ENCODE data around the gene MLXIP. TPM values are rescaled to one million over a fixed set of nuclear protein-coding genes. Genes with fewer than 3 reads are reported as not detected.

Gene MLXIP
- total RNA-seq, 6 donors from 2014 or later: 30.4 to 167 (median 55.0) TPM

GRCh38 chr12:122085591-122085990 lies 7.0 kb downstream of the MLXIP start:
- peaks cover 52 to 92% (median 57%) of the 10 kb centered on the region in 4 donors for H3K4me1 ChIP-seq

GRCh38 chr12:122086116-122086515 lies 7.6 kb downstream of the MLXIP start:
- Histone ChIP-seq H3K4me3 (no peak overlapping the region), H3K27me3 (no peaks in the 10 kb centered on the region), H3K27ac (no peak overlapping the region), H3K9me3 (no peaks in the 10 kb centered on the region), H3K4me1 (peaks cover 52 to 92% (median 56%) of the 10 kb centered on the region in 4 donors), H3K36me3 (peaks cover 0 to 34% (median 10%) of the 10 kb centered on the region in 4 donors)
- WGBS, 2 donors: 82 to 91% methylated on average over 8 of the region's 8 CpGs
- TF ChIP-seq POLR2A (IDR thresholded peaks at IDR 0.05): no peak
- no peak for TF ChIP-seq POLR2AphosphoS5 (IDR thresholded peaks at IDR 0.05)
- TF ChIP-seq, protein P1, sequence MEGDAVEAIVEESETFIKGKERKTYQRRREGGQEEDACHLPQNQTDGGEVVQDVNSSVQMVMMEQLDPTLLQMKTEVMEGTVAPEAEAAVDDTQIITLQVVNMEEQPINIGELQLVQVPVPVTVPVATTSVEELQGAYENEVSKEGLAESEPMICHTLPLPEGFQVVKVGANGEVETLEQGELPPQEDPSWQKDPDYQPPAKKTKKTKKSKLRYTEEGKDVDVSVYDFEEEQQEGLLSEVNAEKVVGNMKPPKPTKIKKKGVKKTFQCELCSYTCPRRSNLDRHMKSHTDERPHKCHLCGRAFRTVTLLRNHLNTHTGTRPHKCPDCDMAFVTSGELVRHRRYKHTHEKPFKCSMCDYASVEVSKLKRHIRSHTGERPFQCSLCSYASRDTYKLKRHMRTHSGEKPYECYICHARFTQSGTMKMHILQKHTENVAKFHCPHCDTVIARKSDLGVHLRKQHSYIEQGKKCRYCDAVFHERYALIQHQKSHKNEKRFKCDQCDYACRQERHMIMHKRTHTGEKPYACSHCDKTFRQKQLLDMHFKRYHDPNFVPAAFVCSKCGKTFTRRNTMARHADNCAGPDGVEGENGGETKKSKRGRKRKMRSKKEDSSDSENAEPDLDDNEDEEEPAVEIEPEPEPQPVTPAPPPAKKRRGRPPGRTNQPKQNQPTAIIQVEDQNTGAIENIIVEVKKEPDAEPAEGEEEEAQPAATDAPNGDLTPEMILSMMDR (IDR thresholded peaks at IDR 0.05): no peak
- TF ChIP-seq EP300 (IDR thresholded peaks at IDR 0.05): no peak
- no peak for ATAC-seq (ENCODE audit: low FRiP score in 2 of 2)
- no peak for DNase-seq

More at GRCh38 chr12:122085591-122085990, 7.0 kb downstream of the MLXIP start:
- TF ChIP-seq POLR2AphosphoS5 (IDR thresholded peaks at IDR 0.05): no peak
- ATAC-seq (ENCODE audit: low FRiP score in 2 of 2) (no peak), DNase-seq (no peak)
- Histone ChIP-seq H3K4me3 (no peak overlapping the region), H3K9me3 (no peaks in the 10 kb centered on the region), H3K36me3 (peaks cover 0 to 34% (median 10%) of the 10 kb centered on the region in 4 donors), H3K27ac (no peak overlapping the region), H3K27me3 (no peaks in the 10 kb centered on the region)
- 82 to 94% methylated on average over 5 of the region's 5 CpGs for WGBS, 2 donors

DNA sequence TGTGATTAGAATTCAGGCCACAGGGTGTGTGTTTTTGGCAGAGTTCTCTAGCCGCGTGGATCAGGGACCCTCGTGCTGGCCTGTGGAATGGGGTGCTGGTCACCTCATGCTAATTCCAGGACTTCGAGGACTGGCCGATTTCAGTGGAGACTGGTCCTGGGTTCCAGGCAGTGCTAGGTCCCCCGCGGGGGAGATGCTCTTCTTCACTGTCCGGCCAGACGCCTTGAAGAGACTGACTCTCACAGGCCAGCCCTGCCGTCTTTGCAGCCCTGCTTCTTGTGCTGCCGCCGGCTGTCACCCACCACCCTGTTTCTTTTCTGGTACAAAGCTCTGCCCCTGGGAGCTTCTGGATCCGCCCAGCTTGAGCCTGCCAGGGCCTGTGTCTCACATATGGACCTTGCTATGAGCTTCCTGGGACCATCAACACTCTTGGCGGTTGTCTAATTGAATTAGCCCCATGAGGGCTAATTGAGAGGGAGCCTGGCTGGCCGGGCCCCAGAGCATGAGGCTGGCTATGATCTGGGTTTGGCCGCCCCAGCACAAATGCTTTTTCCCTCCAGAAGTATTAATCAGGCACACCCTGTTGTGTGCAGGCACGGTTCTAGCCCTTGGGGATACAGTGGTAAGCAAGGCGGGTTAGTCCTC lies 8.2 kb downstream of the MLXIP start:
- H3K9me3 ChIP-seq: no peaks in the 10 kb centered on the region
- ATAC-seq (ENCODE audit: low FRiP score in 2 of 2) (peak in 1 of 2 donors; percentile 6), DNase-seq (no peak)
- H3K27me3 ChIP-seq: no peaks in the 10 kb centered on the region
- no peak overlapping the region for H3K4me3 ChIP-seq
- WGBS, 2 donors: 87% methylated on average over 14 to 18 of the region's 18 CpGs
- H3K36me3 ChIP-seq: peaks cover 0 to 34% (median 10%) of the 10 kb centered on the region in 4 donors
- peak overlapping the region in 1 of 4 donors; percentile 40 for H3K27ac ChIP-seq
- no peak for TF ChIP-seq EP300 (IDR thresholded peaks at IDR 0.05)
- TF ChIP-seq POLR2A (IDR thresholded peaks at IDR 0.05): no peak
- no peak for TF ChIP-seq POLR2AphosphoS5 (IDR thresholded peaks at IDR 0.05)
- TF ChIP-seq, protein P1 (IDR thresholded peaks at IDR 0.05): no peak
- H3K4me1 ChIP-seq: peaks cover 49 to 92% (median 54%) of the 10 kb centered on the region in 4 donors

DNA sequence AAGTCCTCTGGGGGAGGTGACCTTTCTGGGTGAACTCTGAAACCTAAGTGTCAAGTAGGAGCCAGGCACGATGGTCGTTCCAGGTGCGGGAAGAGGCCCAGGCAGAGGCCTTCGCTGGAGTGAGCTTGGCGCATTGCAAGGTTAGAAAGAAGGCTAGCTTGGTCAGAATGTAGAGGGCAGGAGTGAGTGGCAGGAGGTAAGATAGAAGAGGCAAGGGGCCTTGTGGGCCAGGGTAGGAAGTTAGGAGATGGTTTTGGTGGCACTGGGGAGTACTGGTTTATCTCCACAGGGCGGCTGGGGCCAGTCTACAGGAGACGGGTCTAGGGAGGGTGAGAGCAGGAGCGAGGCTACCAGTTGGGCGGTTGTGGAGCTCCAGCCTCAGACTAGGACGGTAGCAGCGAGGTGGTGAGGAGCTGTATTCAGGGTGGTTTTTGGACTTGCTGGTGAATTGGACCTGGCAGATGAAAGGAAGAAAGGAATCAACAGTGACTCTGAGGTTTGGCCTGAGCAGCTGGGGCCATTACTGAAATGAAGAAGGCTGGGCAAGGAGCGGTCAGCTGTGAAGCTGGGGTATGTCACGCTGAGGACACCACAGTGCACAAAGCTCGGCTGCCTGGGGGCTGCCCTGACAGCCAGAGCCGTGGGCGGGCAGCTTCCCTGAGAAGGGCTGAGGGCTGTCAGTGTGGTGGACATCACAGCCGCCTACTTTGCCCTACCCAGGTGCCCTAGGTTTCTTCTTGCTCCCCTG lies 9.0 kb downstream of the MLXIP start:
- Histone ChIP-seq H3K36me3 (peaks cover 0 to 34% (median 10%) of the 10 kb centered on the region in 4 donors), H3K9me3 (no peaks in the 10 kb centered on the region), H3K4me3 (no peak overlapping the region), H3K27ac (peak overlapping the region in 2 of 4 donors; percentile 10 to 61), H3K27me3 (no peaks in the 10 kb centered on the region), H3K4me1 (peaks cover 40 to 92% (median 51%) of the 10 kb centered on the region in 4 donors)
- WGBS, 2 donors: 82 to 89% methylated on average over 17 of the region's 17 CpGs
- ATAC-seq (ENCODE audit: low FRiP score in 2 of 2): no peak
- no peak for DNase-seq
- TF ChIP-seq POLR2A (IDR thresholded peaks at IDR 0.05) (no peak), POLR2AphosphoS5 (IDR thresholded peaks at IDR 0.05) (no peak), EP300 (IDR thresholded peaks at IDR 0.05) (no peak)
- TF ChIP-seq, protein P1 (IDR thresholded peaks at IDR 0.05): no peak

DNA sequence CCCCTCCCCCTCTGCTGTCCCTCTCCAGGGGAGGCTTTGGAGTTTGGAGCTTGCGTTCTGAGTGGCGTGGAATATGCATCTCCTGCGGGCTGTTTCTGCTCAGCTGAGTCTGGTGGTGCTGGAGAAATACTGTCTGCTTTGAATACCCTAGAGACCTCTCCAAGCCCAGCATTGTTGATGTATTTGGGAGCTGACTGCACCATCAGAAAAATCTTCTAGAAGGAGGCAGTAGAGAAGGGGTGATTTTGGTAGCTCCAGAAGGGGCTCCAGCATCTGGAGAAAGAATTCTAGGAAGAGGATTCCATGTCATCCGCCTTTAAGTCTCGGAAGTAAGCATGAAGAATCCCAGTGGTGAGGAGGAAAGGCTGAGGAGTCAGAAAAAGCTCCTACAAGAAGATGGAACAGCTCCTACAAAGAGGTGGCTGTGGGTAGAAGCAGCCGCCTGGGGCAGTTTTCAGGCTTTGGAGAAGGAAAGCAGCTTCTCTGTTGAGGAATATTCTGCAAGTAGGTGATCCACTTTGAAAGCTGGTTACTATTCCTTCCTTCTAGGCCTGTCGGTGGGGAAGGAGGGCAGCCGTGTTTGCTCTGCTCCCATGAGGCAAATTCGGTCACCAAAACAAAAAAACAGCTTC lies 9.7 kb downstream of the MLXIP start:
- H3K9me3 ChIP-seq: no peaks in the 10 kb centered on the region
- no peak overlapping the region for H3K4me3 ChIP-seq
- peaks cover 0 to 34% (median 10%) of the 10 kb centered on the region in 4 donors for H3K36me3 ChIP-seq
- DNase-seq: no peak
- 82 to 83% methylated on average over 9 of the region's 9 CpGs for WGBS, 2 donors
- no peak for TF ChIP-seq POLR2AphosphoS5 (IDR thresholded peaks at IDR 0.05)
- TF ChIP-seq, protein P1 (IDR thresholded peaks at IDR 0.05): no peak
- TF ChIP-seq EP300 (IDR thresholded peaks at IDR 0.05): no peak
- TF ChIP-seq POLR2A (IDR thresholded peaks at IDR 0.05): no peak
- peaks cover 33 to 86% (median 47%) of the 10 kb centered on the region in 4 donors for H3K4me1 ChIP-seq
- ATAC-seq (ENCODE audit: low FRiP score in 2 of 2): no peak
- peak overlapping the region in 3 of 4 donors; percentile 10 to 63 (median 61) for H3K27ac ChIP-seq
- no peaks in the 10 kb centered on the region for H3K27me3 ChIP-seq
